ENCODE results near the gene BEND6. TPM values are rescaled to one million over a fixed set of nuclear protein-coding genes. Genes with fewer than 3 reads are reported as not detected.
"Not testable (repeated sequence)": the region's sequence is repeated elsewhere in the genome, so short reads cannot be mapped to it uniquely, and the experiment has no call there.

The BEND6 gene
- total and polyA plus RNA-seq, 2 of the 13 experiments (the other 11 are each of a cell fraction or from before 2014, with no cell fraction given) = 0.20 to 0.21 TPM

- peak; percentile 74 for TF ChIP-seq DR1 (CRISPR knock-in tag; IDR thresholded peaks at IDR 0.05)
- peak; percentile 48; the same call in 1 of the 2 replicates for TF ChIP-seq CENPT (CRISPR knock-in tag; IDR thresholded peaks at IDR 0.05; ENCODE audit: low read depth)
- TF ChIP-seq ZNF335 (CRISPR knock-in tag; IDR thresholded peaks at IDR 0.05) = peak; percentile 55; the same call in 1 of the 2 replicates
- TF ChIP-seq ZSCAN31 (CRISPR knock-in tag; IDR thresholded peaks at IDR 0.05; ENCODE audit: low read depth) = 0 out of 2 replicates have a peak, but pooled peaks have one; percentile 29
- TF ChIP-seq LCORL, NR2F6 (IDR thresholded peaks at IDR 0.05): not testable (repeated sequence)
- TF ChIP-seq LCORL (CRISPR knock-in tag; IDR thresholded peaks at IDR 0.05) = peak; percentile 21; the same call in 1 of the 2 replicates
- TF ChIP-seq GABPB1 (CRISPR knock-in tag; IDR thresholded peaks at IDR 0.05) = peak; percentile 93
- TF ChIP-seq ZNF276 (CRISPR knock-in tag; IDR thresholded peaks at IDR 0.05; ENCODE audit: low read depth) = peak; percentile 87; the same call in 1 of the 2 replicates
- peak; percentile 69; the same call in 1 of the 2 replicates for TF ChIP-seq RCOR2 (CRISPR knock-in tag; IDR thresholded peaks at IDR 0.05)
- peak; percentile 47; the same call in 1 of the 2 replicates for TF ChIP-seq BRD4 (CRISPR knock-in tag; IDR thresholded peaks at IDR 0.05)
- TF ChIP-seq ZNF598 (CRISPR knock-in tag; IDR thresholded peaks at IDR 0.05; ENCODE audit: borderline replicate concordance) = peak; percentile 85; the same call in 1 of the 2 replicates
- TF ChIP-seq ATF2 (CRISPR knock-in tag; IDR thresholded peaks at IDR 0.05) = peak; percentile 83; the same call in 1 of the 2 replicates
- peak; percentile 68; the same call in 1 of the 2 replicates for TF ChIP-seq TGIF2 (CRISPR knock-in tag; IDR thresholded peaks at IDR 0.05)
- TF ChIP-seq NR2F6 (CRISPR knock-in tag; IDR thresholded peaks at IDR 0.05) = 0 out of 2 replicates have a peak, but pooled peaks have one; percentile 20
- peak; percentile 73 for TF ChIP-seq CBFB (CRISPR knock-in tag; IDR thresholded peaks at IDR 0.05)
- TF ChIP-seq TARDBP (CRISPR knock-in tag; IDR thresholded peaks at IDR 0.05) = peak; percentile 72; the same call in 1 of the 2 replicates
- 0 out of 2 replicates have a peak, but pooled peaks have one; percentile 74 for TF ChIP-seq PCBP1 (IDR thresholded peaks at IDR 0.05; ENCODE audit: borderline replicate concordance, low read depth, low read length)
- 0 out of 2 replicates have a peak, but pooled peaks have one; percentile 69 for TF ChIP-seq ZNF253 (CRISPR knock-in tag; IDR thresholded peaks at IDR 0.05; ENCODE audit: borderline replicate concordance)
- TF ChIP-seq KDM5B (CRISPR knock-in tag; IDR thresholded peaks at IDR 0.05; ENCODE audit: borderline replicate concordance) = peak; percentile 90
- TF ChIP-seq ZNF792 (CRISPR knock-in tag; IDR thresholded peaks at IDR 0.05) = peak; percentile 84
- TF ChIP-seq ZNF503 (CRISPR knock-in tag; IDR thresholded peaks at IDR 0.05) = peak; percentile 52; the same call in 1 of the 2 replicates
- TF ChIP-seq SOX5 (CRISPR knock-in tag; IDR thresholded peaks at IDR 0.05; ENCODE audit: borderline replicate concordance) = peak; percentile 44; the same call in 1 of the 2 replicates
- TF ChIP-seq MXD3 (CRISPR knock-in tag; IDR thresholded peaks at IDR 0.05) = peak; percentile 29; the same call in 1 of the 2 replicates
These were observed 91.7 kb downstream of the BEND6 start, which contains the start of gene KIAA1586 (continued) for GRCh38 chr6:57046332-57047256.
